Activated CD4-positive, alpha-beta T cell treated with anti-CD3 and anti-CD28 coated beads, Interleukin-2, amount 10 ng/mL, durations not matched to agents 7 days and 5 days (primary cell): Measurements from ENCODE around the gene PDXP. TPM values are rescaled to one million over a fixed set of nuclear protein-coding genes. Genes with fewer than 3 reads are reported as not detected.

Source experiments
- CTCF ChIA-PET: fragments of 350-600 bp; sonication (Branson Sonifier 250); formaldehyde crosslinking; loops from one replicate; lab custom pipeline; 2021; ENCODE audit warnings: antibody characterized with exemption; lab: Charles Lee
- POLR2A ChIA-PET: fragments of 350-600 bp; sonication (Branson Sonifier 250); formaldehyde crosslinking; loops from one replicate; lab custom pipeline; 2021; ENCODE audit warnings: antibody characterized with exemption; lab: Charles Lee
- DNase-seq: peaks from one replicate; pipeline ENCODE4 v3.0.0-alpha.2; 2020
- H3K27ac Mint-ChIP-seq: one replicate; pipeline ENCODE4 v1.8.0; 2021; ENCODE audit warnings: mild to moderate bottlenecking, moderate library complexity, mixed read lengths
- H3K27me3 Mint-ChIP-seq: one replicate; pipeline ENCODE4 v1.8.0; 2021; ENCODE audit warnings: mixed read lengths
- H3K36me3 Mint-ChIP-seq: one replicate; pipeline ENCODE4 v1.8.0; 2021; ENCODE audit warnings: low read depth, mixed read lengths
- H3K4me1 Mint-ChIP-seq: one replicate; pipeline ENCODE4 v1.8.0; 2021; ENCODE audit warnings: mixed read lengths
- H3K4me3 Mint-ChIP-seq: one replicate; pipeline ENCODE4 v1.8.0; 2021; ENCODE audit warnings: mild to moderate bottlenecking, moderate library complexity, mixed read lengths
- H3K9me3 Mint-ChIP-seq: one replicate; pipeline ENCODE4 v1.8.0; 2021; ENCODE audit warnings: mixed read lengths
- total RNA-seq, 2 experiments: library from RNA; stranded (reverse); gene quantifications; one replicate each; pipeline ENCODE4 v1.2.3, GENCODE V29; 2021

PDXP gene
- total RNA-seq, 2 experiments from 2014 or later: 21.5 to 21.8 TPM

- no peaks in the 10 kb centered on the region for H3K9me3 Mint-ChIP-seq
- peaks cover 8% of the 10 kb centered on the region for H3K36me3 Mint-ChIP-seq
- no peak for DNase-seq
- no peaks in the 10 kb centered on the region for H3K27me3 Mint-ChIP-seq
- peaks cover 34% of the 10 kb centered on the region for H3K4me1 Mint-ChIP-seq
- CTCF ChIA-PET: interaction anchor here (1.4 to 3.6 kb wide), 4 partner anchors 10 to 63 kb away, joined by 3 to 25 read pairs (median 13); partner anchors contain the start of gene PDXP
- no peak overlapping the region for H3K27ac Mint-ChIP-seq
- no peak overlapping the region for H3K4me3 Mint-ChIP-seq
- POLR2A ChIA-PET: no interaction called here
Measured at GRCh38 chr22:37669586-37669985, 11.1 kb downstream of the PDXP start.

- Mint-ChIP-seq H3K27me3 (no peaks in the 10 kb centered on the region), H3K4me3 (no peak overlapping the region), H3K27ac (peak overlapping the region; percentile 78), H3K4me1 (peaks cover 48% of the 10 kb centered on the region), H3K9me3 (no peaks in the 10 kb centered on the region), H3K36me3 (peaks cover 9% of the 10 kb centered on the region)
- ChIA-PET POLR2A (interaction anchor here (0.7 kb wide), 1 partner anchor 29 kb away, joined by 3 read pairs; no protein-coding TSS in a partner anchor), CTCF (interaction anchor here (1.5 to 15.4 kb wide), 7 partner anchors 9 to 39 kb away, joined by 3 to 143 read pairs (median 8); partner anchors contain the start of genes PDXP and SH3BP1)
- DNase-seq: peak; percentile 33
Measured at GRCh38 chr22:37672206-37672919, 13.8 kb downstream of the PDXP start.

GRCh38 chr22:37672920-37673455 is 14.5 kb downstream of the PDXP start:
- Mint-ChIP-seq H3K4me1 (peaks cover 53% of the 10 kb centered on the region), H3K36me3 (peaks cover 12% of the 10 kb centered on the region), H3K27ac (peak overlapping the region; percentile 78), H3K9me3 (no peaks in the 10 kb centered on the region), H3K4me3 (peak overlapping the region; percentile 19), H3K27me3 (no peaks in the 10 kb centered on the region)
- POLR2A ChIA-PET: no interaction called here
- DNase-seq: peak; percentile 26
- CTCF ChIA-PET: interaction anchor here (1.5 to 15.4 kb wide), 3 partner anchors 9 to 30 kb away, joined by 7 to 143 read pairs (median 15); partner anchors contain the start of gene SH3BP1

GRCh38 chr22:37674248-37674647 is 15.7 kb downstream of the PDXP start:
- Mint-ChIP-seq H3K4me1 (peaks cover 56% of the 10 kb centered on the region), H3K27ac (peak overlapping the region; percentile 88), H3K9me3 (no peaks in the 10 kb centered on the region), H3K4me3 (peak overlapping the region; percentile 70), H3K27me3 (no peaks in the 10 kb centered on the region), H3K36me3 (peaks cover 14% of the 10 kb centered on the region)
- ChIA-PET POLR2A (no interaction called here), CTCF (interaction anchor here (1.1 to 15.4 kb wide), 6 partner anchors 10 to 82 kb away, joined by 3 to 143 read pairs (median 4); partner anchors contain the start of genes GGA1, PDXP and SH3BP1)
- no peak for DNase-seq

- no peaks in the 10 kb centered on the region for H3K9me3 Mint-ChIP-seq
- H3K36me3 Mint-ChIP-seq: peaks cover 22% of the 10 kb centered on the region
- ChIA-PET CTCF (interaction anchor here (0.5 to 15.4 kb wide), 13 partner anchors 9 to 353 kb away, joined by 3 to 143 read pairs (median 4); partner anchors contain the start of genes GGA1, PDXP and SH3BP1), POLR2A (interaction anchor here (0.6 to 2.4 kb wide), 3 partner anchors 8 to 279 kb away, joined by 3 to 9 read pairs (median 3); partner anchors contain the start of gene PDXP)
- no peaks in the 10 kb centered on the region for H3K27me3 Mint-ChIP-seq
- peak within 1 kb of the TSS; percentile 100 for H3K27ac Mint-ChIP-seq
- H3K4me1 Mint-ChIP-seq: peaks cover 62% of the 10 kb centered on the region
- DNase-seq: peak; percentile 79
- peak within 1 kb of the TSS; percentile 93 for H3K4me3 Mint-ChIP-seq
Measured at GRCh38 chr22:37674951-37675929, 16.7 kb downstream of the PDXP start, which contains the start of gene LGALS1. Gene LGALS1, plus strand, starts transcription at chr22:37675636. Its CDS starts 67 bp downstream, at chr22:37675703.

- H3K9me3 Mint-ChIP-seq: no peaks in the 10 kb centered on the region
- peak overlapping the region; percentile 93 for H3K4me3 Mint-ChIP-seq
- peaks cover 22% of the 10 kb centered on the region for H3K36me3 Mint-ChIP-seq
- no peaks in the 10 kb centered on the region for H3K27me3 Mint-ChIP-seq
- peaks cover 65% of the 10 kb centered on the region for H3K4me1 Mint-ChIP-seq
- ChIA-PET POLR2A (interaction anchor here (0.6 to 2.4 kb wide), 2 partner anchors 9 to 18 kb away, joined by 3 to 9 read pairs; partner anchors contain the start of gene PDXP), CTCF (interaction anchor here (0.6 to 15.4 kb wide), 9 partner anchors 8 to 108 kb away, joined by 3 to 143 read pairs (median 4); partner anchors contain the start of genes PDXP and SH3BP1)
- peak overlapping the region; percentile 100 for H3K27ac Mint-ChIP-seq
- peak; percentile 26 for DNase-seq
Measured at GRCh38 chr22:37675930-37676735, 17.6 kb downstream of the PDXP start.

- CTCF ChIA-PET: interaction anchor here (0.6 to 15.4 kb wide), 6 partner anchors 17 to 109 kb away, joined by 3 to 143 read pairs (median 4); partner anchors contain the start of genes PDXP and SH3BP1
- Mint-ChIP-seq H3K4me1 (peaks cover 72% of the 10 kb centered on the region), H3K36me3 (peaks cover 22% of the 10 kb centered on the region), H3K4me3 (peak overlapping the region; percentile 93), H3K27ac (peak overlapping the region; percentile 100), H3K9me3 (no peaks in the 10 kb centered on the region), H3K27me3 (no peaks in the 10 kb centered on the region)
- DNase-seq: peak; percentile 94
- POLR2A ChIA-PET: interaction anchor here (2.4 kb wide), 1 partner anchor 18 kb away, joined by 9 read pairs; the partner anchor contains the start of gene PDXP
Measured at GRCh38 chr22:37676736-37677492, 18.4 kb downstream of the PDXP start.

GRCh38 chr22:37677493-37677974 is 19.0 kb downstream of the PDXP start:
- Mint-ChIP-seq H3K27me3 (no peaks in the 10 kb centered on the region), H3K36me3 (peaks cover 22% of the 10 kb centered on the region), H3K9me3 (no peaks in the 10 kb centered on the region), H3K27ac (peak overlapping the region; percentile 100), H3K4me1 (peaks cover 67% of the 10 kb centered on the region), H3K4me3 (peak overlapping the region; percentile 93)
- POLR2A ChIA-PET: no interaction called here
- CTCF ChIA-PET: interaction anchor here (0.9 to 15.4 kb wide), 3 partner anchors 19 to 71 kb away, joined by 3 to 143 read pairs (median 3); partner anchors contain the start of genes PDXP and SH3BP1
- DNase-seq: no peak

- peak overlapping the region; percentile 100 for H3K27ac Mint-ChIP-seq
- ChIA-PET POLR2A (interaction anchor here (0.7 kb wide), 1 partner anchor 52 kb away, joined by 11 read pairs; no protein-coding TSS in a partner anchor), CTCF (interaction anchor here (1.2 to 15.4 kb wide), 2 partner anchors 20 to 36 kb away, joined by 3 to 143 read pairs; partner anchors contain the start of genes PDXP and SH3BP1)
Measured at GRCh38 chr22:37678372-37678771, 19.8 kb downstream of the PDXP start.

GRCh38 chr22:37679670-37680069 is 21.1 kb downstream of the PDXP start:
- Mint-ChIP-seq H3K27me3 (no peaks in the 10 kb centered on the region), H3K9me3 (no peaks in the 10 kb centered on the region), H3K27ac (peak overlapping the region; percentile 63), H3K4me1 (peaks cover 46% of the 10 kb centered on the region), H3K4me3 (no peak overlapping the region), H3K36me3 (peaks cover 22% of the 10 kb centered on the region)
- CTCF ChIA-PET: interaction anchor here (0.6 to 15.4 kb wide), 5 partner anchors 25 to 71 kb away, joined by 3 to 143 read pairs (median 4); partner anchors contain the start of genes GGA1 and SH3BP1
- POLR2A ChIA-PET: no interaction called here
- DNase-seq: no peak

More at GRCh38 chr22:37678372-37678771, 19.8 kb downstream of the PDXP start:
- Mint-ChIP-seq H3K27me3 (no peaks in the 10 kb centered on the region), H3K9me3 (no peaks in the 10 kb centered on the region), H3K36me3 (peaks cover 22% of the 10 kb centered on the region), H3K4me3 (no peak overlapping the region), H3K4me1 (peaks cover 58% of the 10 kb centered on the region)
- no peak for DNase-seq
